Endothelial cell of umbilical vein (primary cell): ENCODE data around the gene MARK3.

Experiments used
- CTCF ChIP-seq, 2 donors: IDR thresholded peaks; 1 replicate in 1 of 2; 2 replicates in 1 of 2; pipeline ENCODE4 v1.5.1; 2011; ENCODE audit warnings: low read length in 2 of 2, mild to moderate bottlenecking in 2 of 2, moderate library complexity in 2 of 2, control low read depth in 1 of 2, inconsistent platforms in 1 of 2, low read depth in 1 of 2; ENCODE audit not compliant: insufficient read depth in 1 of 2; ENCODE audit errors: extremely low read depth in 1 of 2
- EZH2 ChIP-seq: IDR thresholded peaks from 2 replicates; pipeline ENCODE4 v1.6.1; 2012; ENCODE audit warnings: borderline replicate concordance, low read depth, mild to moderate bottlenecking, moderate library complexity, low read length, inconsistent platforms; ENCODE audit not compliant: severe bottlenecking
- JUN ChIP-seq: IDR thresholded peaks from 2 replicates; pipeline ENCODE4 v1.6.1; 2011; ENCODE audit warnings: borderline replicate concordance, low read depth; ENCODE audit not compliant: insufficient read length, insufficient read depth
- MAX ChIP-seq: IDR thresholded peaks from 2 replicates; pipeline ENCODE4 v1.6.1; 2011; ENCODE audit not compliant: insufficient read depth, insufficient read length
- MYC ChIP-seq: IDR thresholded peaks from one replicate; pipeline ENCODE4 v1.6.1; 2011; ENCODE audit warnings: mild to moderate bottlenecking, low read depth, low read length
- POLR2A ChIP-seq: IDR thresholded peaks from 2 replicates; pipeline ENCODE4 v1.6.1; 2012; ENCODE audit warnings: low read depth, mild to moderate bottlenecking, control low read depth, low read length
- POLR2AphosphoS5 ChIP-seq: IDR thresholded peaks from 2 replicates; pipeline ENCODE4 v1.6.1; 2012; ENCODE audit warnings: low read depth, mild to moderate bottlenecking, control low read depth, low read length, moderate library complexity; ENCODE audit not compliant: insufficient read depth

GRCh38 chr14:103377522-103378037 lies 7.6 kb upstream of the MARK3 start:
- TF ChIP-seq MAX (no peak), CTCF (IDR thresholded peaks at IDR 0.05; ENCODE audit: extremely low read depth in 1 of 2, insufficient read depth in 1 of 2, low read depth in 1 of 2, low read length in 2 of 2) (no peak), POLR2AphosphoS5 (no peak), POLR2A (no peak), MYC (no peak), JUN (no peak), EZH2 (no peak)
